Esophagus muscularis mucosa (tissue), 4 donors: ENCODE results near the gene PICALM.

Experiments used
- CTCF ChIP-seq, 3 experiments: fragments of 200-600 bp in 2 of 3; fragments of 450-650 bp in 1 of 3; sonication (generic) in 2 of 3; IDR thresholded peaks; one replicate each; pipeline ENCODE4 v1.5.1; 2017 to 2019; ENCODE audit warnings: antibody characterized with exemption in 3 of 3, mild to moderate bottlenecking in 2 of 3, moderate library complexity in 1 of 3
- EP300 ChIP-seq: sonication (generic); formaldehyde crosslinking; IDR thresholded peaks from one replicate; pipeline ENCODE4 v1.6.1; 2017; ENCODE audit warnings: antibody characterized with exemption
- POLR2AphosphoS5 ChIP-seq, 2 donors: sonication (generic); formaldehyde crosslinking; IDR thresholded peaks; one replicate each; pipeline ENCODE4 v1.6.1; 2017; ENCODE audit warnings: antibody characterized with exemption in 2 of 2

GRCh38 chr11:85976525-85976924, 92.4 kb downstream of the PICALM start:
- TF ChIP-seq CTCF (IDR thresholded peaks at IDR 0.05) (no peak), POLR2AphosphoS5 (IDR thresholded peaks at IDR 0.05) (no peak), EP300 (no peak)
